Measurements from ENCODE around the gene EMX2.

EMX2 gene

GRCh38 chr10:117544711-117545140 lies 2.2 kb downstream of the EMX2 start:
- DNase-seq (ENCODE audit: low spot score), result no peak

GRCh38 chr10:117545141-117546019 lies 2.8 kb downstream of the EMX2 start:
- no peak for DNase-seq (ENCODE audit: low spot score)

GRCh38 chr10:117546020-117546580 lies 3.6 kb downstream of the EMX2 start:
- no peak for DNase-seq (ENCODE audit: low spot score)

GRCh38 chr10:117546581-117547015 lies 4.1 kb downstream of the EMX2 start:
- no peak for DNase-seq (ENCODE audit: low spot score)

- DNase-seq (ENCODE audit: low spot score), result no peak
Observed at GRCh38 chr10:117547016-117547715, 4.6 kb downstream of the EMX2 start.

- DNase-seq (ENCODE audit: low spot score), result no peak
Observed at GRCh38 chr10:117547716-117548668, 5.4 kb downstream of the EMX2 start.

GRCh38 chr10:117549100-117549585 lies 6.6 kb downstream of the EMX2 start:
- no peak for DNase-seq (ENCODE audit: low spot score)

GRCh38 chr10:117550076-117550475 lies 7.5 kb downstream of the EMX2 start:
- no peak for DNase-seq (ENCODE audit: low spot score)

GRCh38 chr10:117550599-117551329 lies 8.2 kb downstream of the EMX2 start:
- no peak for DNase-seq (ENCODE audit: low spot score)

GRCh38 chr10:117551330-117552155 lies 9.0 kb downstream of the EMX2 start:
- no peak for DNase-seq (ENCODE audit: low spot score)

GRCh38 chr10:117552156-117552631 lies 9.6 kb downstream of the EMX2 start:
- no peak for DNase-seq (ENCODE audit: low spot score)

GRCh38 chr10:117552701-117553141 lies 10.2 kb downstream of the EMX2 start:
- DNase-seq (ENCODE audit: low spot score), result no peak

- DNase-seq (ENCODE audit: low spot score), result no peak
Observed at GRCh38 chr10:117553142-117553814, 10.7 kb downstream of the EMX2 start.

- no peak for DNase-seq (ENCODE audit: low spot score)
Observed at GRCh38 chr10:117553815-117554172, 11.2 kb downstream of the EMX2 start.

- DNase-seq (ENCODE audit: low spot score), result no peak
Observed at GRCh38 chr10:117554241-117554814, 11.8 kb downstream of the EMX2 start.

GRCh38 chr10:117555017-117555416 lies 12.5 kb downstream of the EMX2 start:
- DNase-seq (ENCODE audit: low spot score), result no peak

- no peak for DNase-seq (ENCODE audit: low spot score)
Observed at GRCh38 chr10:117555863-117556262, 13.3 kb downstream of the EMX2 start.

GRCh38 chr10:117556356-117556755 lies 13.8 kb downstream of the EMX2 start:
- no peak for DNase-seq (ENCODE audit: low spot score)

GRCh38 chr10:117559712-117560111 lies 17.2 kb downstream of the EMX2 start:
- no peak for DNase-seq (ENCODE audit: low spot score)

All from activated CD4-positive, alpha-beta T cell treated with anti-CD3 and anti-CD28 coated beads, Interleukin-2, Interleukin-4, amounts not matched to agents 100 ng/mL and 50 ng/mL, durations not matched to agents 16 hours and 8 hours (primary cell).